IPS DF 4.7 (cell line): ENCODE data around the gene GOLGA8Q.
"Not testable (repeated sequence)": the region's sequence is repeated elsewhere in the genome, so short reads cannot be mapped to it uniquely, and the experiment has no call there.

Experiments
- DNase-seq: peaks from one replicate; pipeline ENCODE4 v3.0.0-alpha.2; 2013; ENCODE audit warnings: low spot score; ENCODE audit errors: extremely low read depth

GOLGA8Q gene, protein sequence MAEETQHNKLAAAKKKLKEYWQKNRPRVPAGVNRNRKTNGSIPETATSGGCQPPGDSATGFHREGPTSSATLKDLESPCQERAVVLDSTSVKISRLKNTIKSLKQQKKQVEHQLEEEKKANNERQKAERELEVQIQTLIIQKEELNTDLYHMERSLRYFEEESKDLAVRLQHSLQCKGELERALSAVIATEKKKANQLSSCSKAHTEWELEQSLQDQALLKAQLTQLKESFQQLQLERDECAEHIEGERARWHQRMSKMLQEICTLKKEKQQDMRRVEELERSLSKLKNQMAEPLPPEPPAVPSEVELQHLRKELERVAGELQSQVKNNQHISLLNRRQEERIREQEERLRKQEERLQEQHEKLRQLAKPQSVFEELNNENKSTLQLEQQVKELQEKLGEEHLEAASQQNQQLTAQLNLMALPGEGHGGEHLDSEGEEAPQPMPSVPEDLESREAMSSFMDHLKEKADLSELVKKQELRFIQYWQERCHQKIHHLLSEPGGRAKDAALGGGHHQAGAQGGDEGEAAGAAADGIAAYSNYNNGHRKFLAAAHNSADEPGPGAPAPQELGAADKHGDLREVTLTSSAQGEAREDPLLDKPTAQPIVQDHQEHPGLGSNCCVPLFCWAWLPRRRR

GRCh38 chr15:30551750-30552149 lies at the start of gene GOLGA8Q:
Gene GOLGA8Q (plus strand): TSS chr15:30552050. CDS start chr15:30552078, 28 bp downstream.
- DNase-seq = not testable (repeated sequence)

DNA sequence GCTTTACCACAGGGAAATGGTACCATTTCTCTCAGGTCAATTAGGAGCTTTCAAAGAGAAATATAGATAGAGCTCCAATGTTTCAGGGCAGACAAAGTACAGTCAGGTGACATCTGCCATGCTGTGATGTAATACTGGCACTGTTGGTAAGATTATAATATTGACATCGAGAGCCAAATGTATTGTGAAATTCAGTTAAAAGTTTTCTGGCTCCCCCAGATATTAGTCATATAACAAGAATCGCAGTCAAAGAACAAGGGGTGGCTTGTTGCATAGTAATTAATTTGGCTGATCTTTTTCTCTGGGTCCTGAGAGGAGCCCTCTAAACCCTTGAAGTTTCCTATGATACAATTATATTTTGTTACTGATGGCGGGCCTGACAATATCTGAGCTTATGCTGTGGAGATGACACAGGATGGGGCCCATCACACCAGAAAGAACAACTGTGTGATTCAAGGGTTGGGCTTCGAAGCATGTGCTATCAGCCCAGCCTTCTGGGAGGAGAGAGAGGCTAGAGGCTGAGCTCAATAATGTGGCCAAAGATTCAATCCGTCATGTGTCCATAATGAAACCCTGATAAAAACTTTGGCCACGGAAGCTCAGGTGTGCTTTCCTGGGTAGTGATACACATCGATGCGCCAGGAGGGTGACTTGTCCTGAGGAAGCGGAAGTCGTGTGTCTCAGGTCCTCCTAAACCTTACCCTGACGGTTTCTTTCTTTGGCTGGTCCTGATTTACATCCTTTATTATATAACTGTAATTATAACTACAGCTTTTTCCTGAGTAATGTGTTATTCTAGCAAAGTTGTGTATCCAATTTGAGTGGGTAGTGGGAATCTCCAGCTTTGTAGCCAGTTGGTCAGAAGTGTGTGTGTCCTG lies 48.7 kb upstream of the GOLGA8Q start:
- not testable (repeated sequence) for DNase-seq

- DNase-seq = not testable (repeated sequence)
Observed at GRCh38 chr15:30504162-30504843, 47.5 kb upstream of the GOLGA8Q start.

DNA sequence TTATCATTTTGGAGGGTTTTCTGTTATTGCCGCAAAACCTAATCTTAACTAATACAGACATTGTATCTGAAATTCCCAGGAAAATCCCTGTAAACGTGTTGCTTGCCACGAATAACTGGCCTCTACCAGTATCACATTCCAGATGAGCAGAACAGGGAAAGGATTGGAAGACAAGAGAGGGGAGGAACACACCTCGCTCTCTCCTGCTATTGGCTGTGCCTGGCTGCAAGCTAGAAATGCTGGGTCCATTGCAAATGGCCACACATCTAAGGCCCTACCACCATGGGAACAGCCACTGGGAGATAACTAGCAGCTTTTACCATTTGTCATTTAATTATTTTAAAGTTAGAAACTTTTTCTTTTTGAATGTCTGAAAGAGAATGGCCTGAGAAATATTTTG lies 37.3 kb upstream of the GOLGA8Q start:
- DNase-seq = not testable (repeated sequence)

DNA sequence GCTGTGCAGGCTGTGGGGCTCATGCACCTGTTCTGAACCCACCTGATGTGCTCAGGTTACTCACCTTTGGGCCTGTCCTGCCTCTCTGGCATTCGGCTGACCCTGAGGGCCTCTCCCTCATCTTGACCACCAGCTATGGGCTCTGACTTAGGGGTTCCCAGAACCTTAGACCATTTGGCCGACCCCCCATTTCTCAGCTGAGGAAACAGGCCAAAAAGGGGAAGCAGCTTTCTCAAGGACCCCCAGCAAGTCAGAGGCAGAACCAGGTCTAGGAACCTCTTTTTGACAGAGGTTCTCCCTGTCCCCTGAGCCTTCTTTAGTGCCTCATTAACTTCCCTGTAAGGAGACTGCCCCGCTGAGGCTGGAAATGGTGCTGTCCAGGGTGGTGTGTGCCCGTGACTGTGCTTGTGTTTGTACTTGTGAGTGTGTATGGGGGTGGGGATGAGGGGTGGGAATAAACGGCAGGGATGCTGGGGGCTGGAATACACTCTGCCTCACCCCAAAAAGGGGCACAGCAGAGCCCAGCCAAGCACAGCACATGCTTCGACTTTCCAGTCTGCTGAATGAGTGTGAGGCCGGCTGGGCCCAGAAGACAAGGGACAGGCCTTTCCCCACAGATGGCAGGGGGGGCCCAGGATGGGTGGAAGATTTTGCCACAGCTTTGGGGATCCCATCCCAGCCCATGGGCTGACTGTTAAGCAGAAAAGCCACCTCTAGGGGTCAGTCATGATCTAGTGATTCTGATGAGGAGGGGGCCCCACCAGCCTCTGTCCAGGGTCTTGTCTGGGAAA lies 28.2 kb upstream of the GOLGA8Q start:
- not testable (repeated sequence) for DNase-seq

- not testable (repeated sequence) for DNase-seq
Observed at GRCh38 chr15:30525912-30526311, 25.9 kb upstream of the GOLGA8Q start.

GRCh38 chr15:30529049-30529448 lies 22.8 kb upstream of the GOLGA8Q start:
- DNase-seq = not testable (repeated sequence)

GRCh38 chr15:30566949-30567348 lies 15.1 kb downstream of the GOLGA8Q start:
- not testable (repeated sequence) for DNase-seq

GRCh38 chr15:30573012-30573491 lies 21.2 kb downstream of the GOLGA8Q start:
- DNase-seq = not testable (repeated sequence)

- not testable (repeated sequence) for DNase-seq
Observed at GRCh38 chr15:30579394-30579970, 27.6 kb downstream of the GOLGA8Q start.

- DNase-seq = not testable (repeated sequence)
Observed at GRCh38 chr15:30580716-30581115, 28.9 kb downstream of the GOLGA8Q start.

GRCh38 chr15:30598953-30599352 lies 47.1 kb downstream of the GOLGA8Q start:
- DNase-seq = not testable (repeated sequence)

GRCh38 chr15:30603796-30604195 lies 51.9 kb downstream of the GOLGA8Q start, which contains the start of gene GOLGA8H:
Gene GOLGA8H (plus strand): TSS chr15:30604028. CDS start chr15:30604126, 98 bp downstream.
- DNase-seq = not testable (repeated sequence)
